Tibial nerve (tissue), 3 donors: ENCODE results near the gene MAD2L1.

Experiments used
- CTCF ChIP-seq, 5 experiments: fragments of 200-600 bp in 3 of 5; fragments of 450-650 bp in 2 of 5; sonication (generic) in 3 of 5; IDR thresholded peaks; one replicate each; pipeline ENCODE4 v1.5.1; 2016 to 2019; ENCODE audit warnings: antibody characterized with exemption in 5 of 5, mild to moderate bottlenecking in 3 of 5, moderate library complexity in 2 of 5
- POLR2A ChIP-seq, 2 donors: fragments of 450-650 bp; IDR thresholded peaks; one replicate each; pipeline ENCODE4 v1.6.1; 2017; ENCODE audit warnings: antibody characterized with exemption in 2 of 2, mild to moderate bottlenecking in 2 of 2, moderate library complexity in 2 of 2

- TF ChIP-seq CTCF (IDR thresholded peaks at IDR 0.05) (no peak), POLR2A (IDR thresholded peaks at IDR 0.05) (no peak)
Observed at GRCh38 chr4:120062663-120063195, 3.9 kb downstream of the MAD2L1 start.
